Cardiac fibroblast (primary cell): ENCODE measurements around the gene CARD10.

Experiments
- DNase-seq, 2 donors: peaks; one replicate each; pipeline versions ENCODE4 v3.0.0 to v3.0.0-alpha.2; 2010; ENCODE audit warnings: low read depth in 2 of 2
- H3K4me3 ChIP-seq, 2 donors: replicated peaks in 1 of 2; 1 replicate in 1 of 2; 2 replicates in 1 of 2; pipeline ENCODE4 v1.5.1; 2011; ENCODE audit warnings: low read depth in 2 of 2, low read length in 2 of 2, mild to moderate bottlenecking in 2 of 2, moderate library complexity in 1 of 2
- CTCF ChIP-seq: IDR thresholded peaks from one replicate; pipeline ENCODE4 v1.5.1; 2011; ENCODE audit warnings: low read depth, mild to moderate bottlenecking, low read length, inconsistent platforms

The CARD10 gene

GRCh38 chr22:37485395-37486223 is 33.6 kb downstream of the CARD10 start:
- DNase-seq: no peak
- H3K4me3 ChIP-seq: no peak overlapping the region
- no peak for TF ChIP-seq CTCF

- H3K4me3 ChIP-seq: no peak overlapping the region
- DNase-seq: no peak
These were observed 34.5 kb downstream of the CARD10 start for GRCh38 chr22:37484480-37485394.

GRCh38 chr22:37483050-37483449 is 36.2 kb downstream of the CARD10 start:
- DNase-seq: no peak

More at GRCh38 chr22:37484480-37485394, 34.5 kb downstream of the CARD10 start:
- TF ChIP-seq CTCF: no peak

GRCh38 chr22:37482244-37482643 is 37.0 kb downstream of the CARD10 start:
- no peak overlapping the region for H3K4me3 ChIP-seq
- no peak for DNase-seq
- TF ChIP-seq CTCF: no peak

More at GRCh38 chr22:37483050-37483449, 36.2 kb downstream of the CARD10 start:
- no peak overlapping the region for H3K4me3 ChIP-seq
- TF ChIP-seq CTCF: no peak

- H3K4me3 ChIP-seq: no peak overlapping the region
- no peak for DNase-seq
- TF ChIP-seq CTCF: no peak
These were observed 37.8 kb downstream of the CARD10 start for GRCh38 chr22:37481347-37481907.
